Tibial artery (tissue), 4 donors: Measurements from ENCODE around the gene FETUB.
"Not testable (repeated sequence)": the region's sequence is repeated elsewhere in the genome, so short reads cannot be mapped to it uniquely, and the experiment has no call there.

ENCODE experiments used
- DNase-seq, 2 donors: peaks; one replicate each; pipeline ENCODE4 v3.0.0-alpha.2; 2019
- H3K27ac ChIP-seq, 2 donors: fragments of 200-600 bp; sonication (generic) in 1 of 2; 1 replicate in 1 of 2; 2 replicates in 1 of 2; pipeline ENCODE4 v1.5.1; 2018 to 2019; ENCODE audit warnings: mild to moderate bottlenecking in 1 of 2
- H3K27me3 ChIP-seq, 2 donors: fragments of 200-600 bp; sonication (generic) in 1 of 2; one replicate each; pipeline versions ENCODE4 v1.5.1 to v1.6.0; 2016 to 2019
- H3K36me3 ChIP-seq, 3 donors: fragments of 200-600 bp; sonication (generic) in 2 of 3; one replicate each; pipeline ENCODE4 v1.5.1; 2016 to 2019; ENCODE audit warnings: mild to moderate bottlenecking in 2 of 3
- H3K4me1 ChIP-seq, 4 donors: fragments of 200-600 bp; sonication (generic) in 2 of 4; 1 replicate in 3 of 4; 2 replicates in 1 of 4; pipeline ENCODE4 v1.5.1; 2016 to 2019
- H3K4me3 ChIP-seq, 2 donors: fragments of 200-600 bp; sonication (generic) in 1 of 2; 1 replicate in 1 of 2; 2 replicates in 1 of 2; pipeline ENCODE4 v1.5.1; 2018 to 2019; ENCODE audit warnings: mild to moderate bottlenecking in 2 of 2
- H3K9me3 ChIP-seq, 3 donors: fragments of 200-600 bp; sonication (generic) in 1 of 3; one replicate each; pipeline ENCODE4 v1.5.1; 2016 to 2019
- CTCF ChIP-seq, 2 experiments: fragments of 200-600 bp in 1 of 2; fragments of 450-650 bp in 1 of 2; IDR thresholded peaks; one replicate each; pipeline ENCODE4 v1.5.1; 2017 to 2019; ENCODE audit warnings: antibody characterized with exemption in 2 of 2, mild to moderate bottlenecking in 1 of 2, moderate library complexity in 1 of 2
- intact Hi-C: fragments of 100-400 bp; cut with DNase I; formaldehyde crosslinking; loops from one replicate; pipeline ENCODE4 v1.15.0; 2023; ENCODE audit warnings: low total_unique reads

FETUB gene

GRCh38 chr3:186626254-186626847 is 13.8 kb upstream of the FETUB start:
- Histone ChIP-seq H3K4me1 (no peaks in the 10 kb centered on the region), H3K9me3 (no peaks in the 10 kb centered on the region), H3K27ac (no peak overlapping the region), H3K36me3 (no peaks in the 10 kb centered on the region), H3K4me3 (no peak overlapping the region), H3K27me3 (peaks cover 0 to 10% of the 10 kb centered on the region in 2 donors)
- no peak for TF ChIP-seq CTCF (IDR thresholded peaks at IDR 0.05)
- intact Hi-C loops = no loop called here
- no peak for DNase-seq

GRCh38 chr3:186627852-186628414 is 12.3 kb upstream of the FETUB start:
- Histone ChIP-seq H3K36me3 (no peaks in the 10 kb centered on the region), H3K27ac (no peak overlapping the region), H3K4me3 (no peak overlapping the region), H3K27me3 (peaks cover 0 to 10% of the 10 kb centered on the region in 2 donors), H3K4me1 (no peaks in the 10 kb centered on the region), H3K9me3 (no peaks in the 10 kb centered on the region)
- intact Hi-C loops = no loop called here
- DNase-seq = no peak
- TF ChIP-seq CTCF (IDR thresholded peaks at IDR 0.05) = no peak

- no peak for DNase-seq
- Histone ChIP-seq H3K9me3 (no peaks in the 10 kb centered on the region), H3K4me3 (no peak overlapping the region), H3K36me3 (no peaks in the 10 kb centered on the region), H3K27me3 (peaks cover 0 to 10% of the 10 kb centered on the region in 2 donors), H3K27ac (no peak overlapping the region), H3K4me1 (no peaks in the 10 kb centered on the region)
- intact Hi-C loops = no loop called here
- TF ChIP-seq CTCF (IDR thresholded peaks at IDR 0.05) = no peak
These were observed 11.4 kb upstream of the FETUB start for GRCh38 chr3:186628756-186629155.

GRCh38 chr3:186630950-186631641 is 9.1 kb upstream of the FETUB start:
- Histone ChIP-seq H3K27me3 (peaks cover 0 to 6% of the 10 kb centered on the region in 2 donors), H3K36me3 (no peaks in the 10 kb centered on the region), H3K27ac (no peak overlapping the region), H3K4me1 (no peaks in the 10 kb centered on the region), H3K9me3 (no peaks in the 10 kb centered on the region), H3K4me3 (no peak overlapping the region)
- TF ChIP-seq CTCF (IDR thresholded peaks at IDR 0.05) = no peak
- intact Hi-C loops = no loop called here
- no peak for DNase-seq

GRCh38 chr3:186633481-186633880 is 6.7 kb upstream of the FETUB start:
- Histone ChIP-seq H3K27ac (no peak overlapping the region), H3K9me3 (no peaks in the 10 kb centered on the region), H3K4me3 (no peak overlapping the region), H3K4me1 (no peaks in the 10 kb centered on the region), H3K27me3 (peaks cover 0 to 8% of the 10 kb centered on the region in 2 donors), H3K36me3 (no peaks in the 10 kb centered on the region)
- DNase-seq = no peak
- TF ChIP-seq CTCF (IDR thresholded peaks at IDR 0.05) = no peak
- intact Hi-C loops = no loop called here

- intact Hi-C loops, H3K27me3 ChIP-seq, H3K9me3 ChIP-seq, H3K36me3 ChIP-seq, DNase-seq, H3K4me3 ChIP-seq, H3K4me1 ChIP-seq, H3K27ac ChIP-seq: not testable (repeated sequence)
These were observed 6.0 kb upstream of the FETUB start for GRCh38 chr3:186634207-186634606.
